PC-3 (cell line): ENCODE data around the gene LRRC75B. TPM values are rescaled to one million over a fixed set of nuclear protein-coding genes. Genes with fewer than 3 reads are reported as not detected.

Experiments used
- ATAC-seq: fragments of 200-7000 bp; cut with Tn5 transposase; 2 replicates; pipeline ENCODE4 v1.9.1; 2020; ENCODE audit warnings: mild to moderate bottlenecking, moderate library complexity
- BruUV-seq: library from RNA; stranded (reverse); fragments of 400-500 nt; replicated peaks from 2 replicates; lab custom pipeline; 2021; lab: Mats Ljungman, UMichigan
- CTCF ChIA-PET: fragments of 300-600 bp; sonication (Branson Sonifier 250); formaldehyde crosslinking; loops from one replicate; lab custom pipeline; 2022; ENCODE audit warnings: antibody characterized with exemption; lab: Charles Lee
- POLR2A ChIA-PET: fragments of 300-600 bp; sonication (Branson Sonifier 250); formaldehyde crosslinking; loops from one replicate; lab custom pipeline; 2022; ENCODE audit warnings: antibody characterized with exemption; ENCODE audit not compliant: unreplicated experiment; lab: Charles Lee
- DNase-seq: peaks from one replicate; pipeline ENCODE4 v3.0.0-alpha.2; 2015
- H2AFZ ChIP-seq: fragments of 300-600 bp; sonication (generic); 2 replicates; pipeline ENCODE4 v1.6.0; 2016; ENCODE audit warnings: antibody characterized with exemption, low read length
- H3F3A ChIP-seq: fragments of 300-600 bp; sonication (generic); one replicate; pipeline ENCODE4 v1.6.0; 2017; ENCODE audit warnings: antibody characterized with exemption, low read length, control low read depth, mild to moderate bottlenecking; ENCODE audit not compliant: unreplicated experiment
- H3K27ac ChIP-seq: fragments of 300-600 bp; sonication (generic); 2 replicates; pipeline ENCODE4 v1.5.1; 2016; ENCODE audit warnings: mild to moderate bottlenecking, low read length
- H3K27me3 ChIP-seq: fragments of 300-600 bp; sonication (generic); 2 replicates; pipeline ENCODE4 v1.6.1; 2016; ENCODE audit warnings: low read length, mixed read lengths
- H3K36me3 ChIP-seq: fragments of 300-600 bp; sonication (generic); 2 replicates; pipeline ENCODE4 v1.6.1; 2016; ENCODE audit warnings: low read depth, mixed run types, low read length, mixed read lengths
- H3K4me1 ChIP-seq: fragments of 300-600 bp; sonication (generic); 2 replicates; pipeline ENCODE4 v1.5.1; 2016; ENCODE audit warnings: low read length; ENCODE audit not compliant: insufficient read depth
- H3K4me2 ChIP-seq: fragments of 300-600 bp; sonication (generic); 2 replicates; pipeline ENCODE4 v1.6.0; 2016; ENCODE audit warnings: low read length
- H3K4me3 ChIP-seq: fragments of 300-600 bp; sonication (generic); 2 replicates; pipeline ENCODE4 v1.5.1; 2016; ENCODE audit warnings: mild to moderate bottlenecking, low read length, mixed read lengths
- H3K79me2 ChIP-seq: fragments of 300-600 bp; sonication (generic); 2 replicates; pipeline ENCODE4 v1.6.1; 2017; ENCODE audit warnings: low read length, mixed read lengths
- H3K9ac ChIP-seq: fragments of 300-600 bp; sonication (generic); 2 replicates; pipeline ENCODE4 v1.6.0; 2016; ENCODE audit warnings: mild to moderate bottlenecking, low read length
- H3K9me2 ChIP-seq: fragments of 300-600 bp; sonication (generic); replicated peaks from 2 replicates; pipeline ENCODE4 v1.6.1; 2016; ENCODE audit warnings: mixed run types, low read length, mixed read lengths
- H3K9me3 ChIP-seq: fragments of 300-600 bp; sonication (generic); 2 replicates; pipeline ENCODE4 v1.6.1; 2016; ENCODE audit warnings: low read length, mixed read lengths
- H4K20me1 ChIP-seq: fragments of 300-600 bp; sonication (generic); 2 replicates; pipeline ENCODE4 v1.6.1; 2016; ENCODE audit warnings: low read length, mixed read lengths
- CTCF ChIP-seq: fragments of 300-600 bp; sonication (generic); conservative IDR thresholded peaks from 2 replicates; pipeline ENCODE4 v1.5.1; 2017; ENCODE audit warnings: antibody characterized with exemption, low read depth, mild to moderate bottlenecking, low read length
- EZH2 ChIP-seq: fragments of 300-600 bp; sonication (generic); IDR thresholded peaks from one replicate; pipeline ENCODE4 v1.6.1; 2017; ENCODE audit warnings: antibody characterized with exemption, mild to moderate bottlenecking, low read length; ENCODE audit not compliant: unreplicated experiment
- EZH2phosphoT487 ChIP-seq: fragments of 300-600 bp; sonication (generic); IDR thresholded peaks from 2 replicates; pipeline ENCODE4 v1.6.1; 2018; ENCODE audit warnings: mild to moderate bottlenecking, antibody characterized with exemption, low read length, borderline replicate concordance
- intact Hi-C: fragments of 100-400 bp; cut with micrococcal nuclease; formaldehyde crosslinking; loops from 2 replicates; pipeline ENCODE4 v1.9.0; 2023
- total RNA-seq: library from RNA; depleted of rRNA; stranded (reverse); fragments of >200 nt; gene quantifications from 2 replicates; pipeline ENCODE4 v1.2.3, GENCODE V29; 2014

Gene LRRC75B
- total RNA-seq, 1 experiment from 2014 or later: 4.5 TPM

GRCh38 chr22:24563246-24563645 lies 29.6 kb downstream of the LRRC75B start:
- peaks cover 40% of the 10 kb centered on the region for H3K36me3 ChIP-seq
- TF ChIP-seq EZH2 (no peak), CTCF (no peak), EZH2phosphoT487 (no peak)
- no TSS peak for BruUV-seq
- ChIA-PET POLR2A (no interaction called here), CTCF (no interaction called here)
- peaks cover 37% of the 10 kb centered on the region; the same call in 1 of the 2 replicates for H4K20me1 ChIP-seq
- no peak overlapping the region for H3K9ac ChIP-seq
- H3K4me2 ChIP-seq: no peak overlapping the region
- DNase-seq (no peak), ATAC-seq (no peak)
- H3K9me3 ChIP-seq: no peaks in the 10 kb centered on the region
- intact Hi-C loops: no loop called here
- H3K79me2 ChIP-seq: peaks cover 88% of the 10 kb centered on the region
- H3F3A ChIP-seq: no peaks in the 10 kb centered on the region
- no peak overlapping the region for H2AFZ ChIP-seq
- no peaks in the 10 kb centered on the region for H3K9me2 ChIP-seq
- no peaks in the 10 kb centered on the region for H3K27me3 ChIP-seq
- H3K27ac ChIP-seq: no peak overlapping the region
- H3K4me1 ChIP-seq: no peaks in the 10 kb centered on the region
- H3K4me3 ChIP-seq: no peak overlapping the region

GRCh38 chr22:24559471-24559870 lies 33.4 kb downstream of the LRRC75B start:
- ChIA-PET POLR2A (no interaction called here), CTCF (no interaction called here)
- ATAC-seq: no peak
- Histone ChIP-seq H3K36me3 (peaks cover 39% of the 10 kb centered on the region), H3K9me3 (no peaks in the 10 kb centered on the region), H3F3A (no peaks in the 10 kb centered on the region), H3K79me2 (peaks cover 85% of the 10 kb centered on the region), H3K27me3 (no peaks in the 10 kb centered on the region), H3K9me2 (no peaks in the 10 kb centered on the region), H3K27ac (no peak overlapping the region), H3K9ac (no peak overlapping the region), H3K4me1 (peaks cover 10% of the 10 kb centered on the region; the same call in 1 of the 2 replicates), H3K4me2 (no peak overlapping the region), H2AFZ (no peak overlapping the region), H3K4me3 (no peak overlapping the region), H4K20me1 (peaks cover 32% of the 10 kb centered on the region)
- DNase-seq: no peak
- intact Hi-C loops: no loop called here
- BruUV-seq: no TSS peak
- TF ChIP-seq EZH2phosphoT487 (no peak), CTCF (no peak), EZH2 (no peak)

GRCh38 chr22:24555165-24556039 lies 37.5 kb downstream of the LRRC75B start, which contains the start of gene SNRPD3:
Gene SNRPD3 (plus strand): TSS chr22:24555999. CDS start chr22:24557675, 1,676 bp downstream.
- DNase-seq (peak; percentile 96), ATAC-seq (peak; percentile 83)
- peak within 1 kb of the TSS; percentile 98 for H3K4me2 ChIP-seq
- H3K9ac ChIP-seq: peak within 1 kb of the TSS; percentile 99
- BruUV-seq: no TSS peak
- no peak for TF ChIP-seq CTCF
- no peak for TF ChIP-seq EZH2
- TF ChIP-seq EZH2phosphoT487: no peak
- H3K36me3 ChIP-seq: peaks cover 25% of the 10 kb centered on the region
- ChIA-PET POLR2A (interaction anchor here (0.6 kb wide), 2 partner anchors 18 to 29 kb away, joined by 3 to 4 read pairs; no protein-coding TSS in a partner anchor), CTCF (no interaction called here)
- H3K27me3 ChIP-seq: no peaks in the 10 kb centered on the region
- peak within 1 kb of the TSS; percentile 88 for H3K4me3 ChIP-seq
- peak within 1 kb of the TSS; percentile 98 for H2AFZ ChIP-seq
- H3K9me2 ChIP-seq: no peaks in the 10 kb centered on the region
- intact Hi-C loops: no loop called here
- peak within 1 kb of the TSS; percentile 85 for H3K27ac ChIP-seq
- peaks cover 17% of the 10 kb centered on the region for H3K4me1 ChIP-seq
- peaks cover 76% of the 10 kb centered on the region for H3K79me2 ChIP-seq
- no peaks in the 10 kb centered on the region for H3K9me3 ChIP-seq
- H3F3A ChIP-seq: no peaks in the 10 kb centered on the region
- peaks cover 11% of the 10 kb centered on the region; the same call in 1 of the 2 replicates for H4K20me1 ChIP-seq
